Right lobe of liver (tissue), 4 donors: ENCODE data around the gene GNG12.

Source experiments
- POLR2A ChIP-seq: fragments of 450-650 bp; IDR thresholded peaks from one replicate; pipeline ENCODE4 v1.6.1; 2017; ENCODE audit warnings: antibody characterized with exemption, mild to moderate bottlenecking
- TF ChIP-seq, protein P1 (sequence below), 4 donors: fragments of 200-600 bp in 3 of 4; fragments of 450-650 bp in 1 of 4; IDR thresholded peaks; one replicate each; pipeline versions ENCODE4 v1.5.1 to v1.8.0; 2016 to 2022; ENCODE audit warnings: antibody characterized with exemption in 4 of 4, mild to moderate bottlenecking in 2 of 4
- donor health status: DM: no; HTN: no; CAD: no.
- donor health status: DM: no; HTN: no; CAD: no.
- donor health status: DM: no; HTN: yes; CAD: no.

DNA sequence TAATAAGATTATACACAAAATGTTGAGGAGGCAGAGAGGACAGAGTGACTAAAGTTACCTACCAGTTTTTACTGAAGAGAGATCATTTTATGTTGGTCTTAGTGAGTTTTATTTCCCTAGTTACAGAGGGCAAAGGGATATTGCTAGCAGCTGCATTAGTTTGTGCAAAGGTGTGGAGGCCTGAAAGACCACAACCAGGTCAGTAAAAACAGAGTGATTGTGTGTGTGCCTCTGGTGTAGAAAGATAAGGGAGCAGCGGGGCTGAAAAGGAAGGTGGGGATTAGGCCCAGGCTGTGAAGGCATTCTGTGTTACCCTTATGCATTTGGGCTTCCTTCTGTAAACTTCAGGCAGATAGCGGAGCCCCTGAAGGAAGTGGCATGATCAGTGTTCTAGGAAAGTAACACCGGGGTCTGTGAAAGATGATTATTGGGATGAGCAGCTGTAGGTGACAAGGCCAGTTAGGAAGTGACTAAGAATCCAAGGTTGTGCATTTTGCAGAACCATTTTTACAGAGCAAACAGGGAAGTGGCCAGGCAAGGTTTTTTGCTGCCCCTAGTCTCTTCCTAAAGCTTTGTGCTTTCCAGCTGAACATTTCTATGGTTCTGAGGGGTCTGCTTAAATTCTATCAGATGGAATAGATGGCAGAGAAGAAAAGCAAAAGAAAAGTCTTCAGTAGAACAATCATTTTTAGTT lies 144.6 kb downstream of the GNG12 start:
- TF ChIP-seq, protein P1, sequence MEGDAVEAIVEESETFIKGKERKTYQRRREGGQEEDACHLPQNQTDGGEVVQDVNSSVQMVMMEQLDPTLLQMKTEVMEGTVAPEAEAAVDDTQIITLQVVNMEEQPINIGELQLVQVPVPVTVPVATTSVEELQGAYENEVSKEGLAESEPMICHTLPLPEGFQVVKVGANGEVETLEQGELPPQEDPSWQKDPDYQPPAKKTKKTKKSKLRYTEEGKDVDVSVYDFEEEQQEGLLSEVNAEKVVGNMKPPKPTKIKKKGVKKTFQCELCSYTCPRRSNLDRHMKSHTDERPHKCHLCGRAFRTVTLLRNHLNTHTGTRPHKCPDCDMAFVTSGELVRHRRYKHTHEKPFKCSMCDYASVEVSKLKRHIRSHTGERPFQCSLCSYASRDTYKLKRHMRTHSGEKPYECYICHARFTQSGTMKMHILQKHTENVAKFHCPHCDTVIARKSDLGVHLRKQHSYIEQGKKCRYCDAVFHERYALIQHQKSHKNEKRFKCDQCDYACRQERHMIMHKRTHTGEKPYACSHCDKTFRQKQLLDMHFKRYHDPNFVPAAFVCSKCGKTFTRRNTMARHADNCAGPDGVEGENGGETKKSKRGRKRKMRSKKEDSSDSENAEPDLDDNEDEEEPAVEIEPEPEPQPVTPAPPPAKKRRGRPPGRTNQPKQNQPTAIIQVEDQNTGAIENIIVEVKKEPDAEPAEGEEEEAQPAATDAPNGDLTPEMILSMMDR (IDR thresholded peaks at IDR 0.05): no peak
- TF ChIP-seq POLR2A: peak; percentile 9
